ENCODE measurements around the gene TASP1.

- TF ChIP-seq, protein P1, sequence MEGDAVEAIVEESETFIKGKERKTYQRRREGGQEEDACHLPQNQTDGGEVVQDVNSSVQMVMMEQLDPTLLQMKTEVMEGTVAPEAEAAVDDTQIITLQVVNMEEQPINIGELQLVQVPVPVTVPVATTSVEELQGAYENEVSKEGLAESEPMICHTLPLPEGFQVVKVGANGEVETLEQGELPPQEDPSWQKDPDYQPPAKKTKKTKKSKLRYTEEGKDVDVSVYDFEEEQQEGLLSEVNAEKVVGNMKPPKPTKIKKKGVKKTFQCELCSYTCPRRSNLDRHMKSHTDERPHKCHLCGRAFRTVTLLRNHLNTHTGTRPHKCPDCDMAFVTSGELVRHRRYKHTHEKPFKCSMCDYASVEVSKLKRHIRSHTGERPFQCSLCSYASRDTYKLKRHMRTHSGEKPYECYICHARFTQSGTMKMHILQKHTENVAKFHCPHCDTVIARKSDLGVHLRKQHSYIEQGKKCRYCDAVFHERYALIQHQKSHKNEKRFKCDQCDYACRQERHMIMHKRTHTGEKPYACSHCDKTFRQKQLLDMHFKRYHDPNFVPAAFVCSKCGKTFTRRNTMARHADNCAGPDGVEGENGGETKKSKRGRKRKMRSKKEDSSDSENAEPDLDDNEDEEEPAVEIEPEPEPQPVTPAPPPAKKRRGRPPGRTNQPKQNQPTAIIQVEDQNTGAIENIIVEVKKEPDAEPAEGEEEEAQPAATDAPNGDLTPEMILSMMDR (IDR thresholded peaks at IDR 0.05) = no peak
- no peak for TF ChIP-seq POLR2A (IDR thresholded peaks at IDR 0.05)
Measured at GRCh38 chr20:13442986-13443385, 195.7 kb downstream of the TASP1 start.
